A549 (cell line): Measurements from ENCODE around the gene RABL3.

ENCODE experiments used
- HDAC2 ChIP-seq: fragments of 200-600 bp; sonication (generic); IDR thresholded peaks from 2 replicates; pipeline ENCODE4 v1.6.1; 2016
- KDM5A ChIP-seq: fragments of 200-600 bp; sonication (generic); IDR thresholded peaks from 2 replicates; pipeline ENCODE4 v1.6.1; 2016; ENCODE audit warnings: antibody characterized with exemption, mild to moderate bottlenecking
- POLR2A ChIP-seq: IDR thresholded peaks from 2 replicates; pipeline ENCODE4 v1.6.1; 2012; ENCODE audit warnings: mild to moderate bottlenecking, low read length
- TF ChIP-seq, protein P1 (sequence below): fragments of 450-650 bp; IDR thresholded peaks from 2 replicates; pipeline ENCODE4 v1.6.1; 2014; ENCODE audit warnings: antibody characterized with exemption

GRCh38 chr3:120640231-120640630 is 102.1 kb downstream of the RABL3 start:
- TF ChIP-seq HDAC2: no peak
- no peak for TF ChIP-seq KDM5A
- no peak for TF ChIP-seq POLR2A
- TF ChIP-seq, protein P1, sequence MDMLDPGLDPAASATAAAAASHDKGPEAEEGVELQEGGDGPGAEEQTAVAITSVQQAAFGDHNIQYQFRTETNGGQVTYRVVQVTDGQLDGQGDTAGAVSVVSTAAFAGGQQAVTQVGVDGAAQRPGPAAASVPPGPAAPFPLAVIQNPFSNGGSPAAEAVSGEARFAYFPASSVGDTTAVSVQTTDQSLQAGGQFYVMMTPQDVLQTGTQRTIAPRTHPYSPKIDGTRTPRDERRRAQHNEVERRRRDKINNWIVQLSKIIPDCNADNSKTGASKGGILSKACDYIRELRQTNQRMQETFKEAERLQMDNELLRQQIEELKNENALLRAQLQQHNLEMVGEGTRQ: no peak
